H1 (cell line): ENCODE measurements around the gene SENP1.

Experiments
- ASH2L ChIP-seq: fragments of 200-600, 300-600 bp; sonication (generic); IDR thresholded peaks from one replicate; pipeline ENCODE4 v1.7.1; 2017; ENCODE audit warnings: low read length
- GABPA ChIP-seq: IDR thresholded peaks from 2 replicates; pipeline ENCODE4 v1.6.1; 2011; ENCODE audit warnings: mild to moderate bottlenecking, low read length, moderate library complexity, borderline replicate concordance; ENCODE audit not compliant: insufficient read depth
- HDAC6 ChIP-seq: IDR thresholded peaks from one replicate; pipeline ENCODE4 v1.7.1; 2012; ENCODE audit warnings: low read depth, mild to moderate bottlenecking, inconsistent platforms, low read length, moderate library complexity
- KDM1A ChIP-seq: fragments of 200-600, 300-600 bp; sonication (generic); IDR thresholded peaks from 2 replicates; pipeline ENCODE4 v1.7.1; 2016; ENCODE audit warnings: mild to moderate bottlenecking, low read length, borderline replicate concordance
- KDM5A ChIP-seq: fragments of 200-600 bp; IDR thresholded peaks from 2 replicates; pipeline ENCODE4 v1.7.1; 2012; ENCODE audit warnings: mild to moderate bottlenecking, low read length, inconsistent platforms, mixed read lengths
- POLR2A ChIP-seq, 2 experiments: IDR thresholded peaks; 1 replicate in 1 of 2; 2 replicates in 1 of 2; pipeline ENCODE4 v1.6.1; 2011; ENCODE audit warnings: low read depth in 2 of 2, low read length in 2 of 2, mild to moderate bottlenecking in 2 of 2; ENCODE audit errors: control extremely low read depth in 1 of 2
- POLR2AphosphoS5 ChIP-seq: IDR thresholded peaks from 2 replicates; pipeline ENCODE4 v1.6.1; 2011; ENCODE audit warnings: low read depth, low read length
- SP2 ChIP-seq: IDR thresholded peaks from 2 replicates; pipeline ENCODE4 v1.6.1; 2012; ENCODE audit warnings: mild to moderate bottlenecking, low read length, inconsistent platforms
- SRF ChIP-seq: IDR thresholded peaks from 2 replicates; pipeline ENCODE4 v1.6.1; 2011; ENCODE audit warnings: mild to moderate bottlenecking, low read depth, low read length, moderate library complexity
- USF2 ChIP-seq: IDR thresholded peaks from 2 replicates; pipeline ENCODE4 v1.6.1; 2011; ENCODE audit warnings: low read length, improper control_type of control experiment
- YY1 ChIP-seq: IDR thresholded peaks from 2 replicates; pipeline ENCODE4 v1.6.1; 2011; ENCODE audit warnings: low read depth, mild to moderate bottlenecking, low read length
- TF ChIP-seq, protein P1 (sequence below), 3 experiments: IDR thresholded peaks; 1 replicate in 2 of 3; 2 replicates in 1 of 3; pipeline versions ENCODE4 v1.5.1 to v1.6.1; 2011; ENCODE audit warnings: low read length in 3 of 3, mild to moderate bottlenecking in 3 of 3, inconsistent platforms in 2 of 3, low read depth in 1 of 3, moderate library complexity in 1 of 3; ENCODE audit not compliant: insufficient read depth in 1 of 3; ENCODE audit errors: control extremely low read depth in 1 of 3
- TF ChIP-seq, protein P2 (sequence below): IDR thresholded peaks from 2 replicates; pipeline ENCODE4 v1.6.1; 2012; ENCODE audit warnings: inconsistent platforms

GRCh38 chr12:48065041-48065440 is 40.8 kb downstream of the SENP1 start:
- TF ChIP-seq POLR2AphosphoS5 (no peak), USF2 (no peak), ASH2L (no peak), YY1 (no peak), POLR2A (IDR thresholded peaks at IDR 0.05; ENCODE audit: control extremely low read depth in 1 of 2, low read depth in 2 of 2, low read length in 2 of 2) (no peak), SP2 (no peak), KDM5A (no peak), KDM1A (no peak), GABPA (no peak), SRF (no peak), HDAC6 (no peak)
- TF ChIP-seq, protein P1, sequence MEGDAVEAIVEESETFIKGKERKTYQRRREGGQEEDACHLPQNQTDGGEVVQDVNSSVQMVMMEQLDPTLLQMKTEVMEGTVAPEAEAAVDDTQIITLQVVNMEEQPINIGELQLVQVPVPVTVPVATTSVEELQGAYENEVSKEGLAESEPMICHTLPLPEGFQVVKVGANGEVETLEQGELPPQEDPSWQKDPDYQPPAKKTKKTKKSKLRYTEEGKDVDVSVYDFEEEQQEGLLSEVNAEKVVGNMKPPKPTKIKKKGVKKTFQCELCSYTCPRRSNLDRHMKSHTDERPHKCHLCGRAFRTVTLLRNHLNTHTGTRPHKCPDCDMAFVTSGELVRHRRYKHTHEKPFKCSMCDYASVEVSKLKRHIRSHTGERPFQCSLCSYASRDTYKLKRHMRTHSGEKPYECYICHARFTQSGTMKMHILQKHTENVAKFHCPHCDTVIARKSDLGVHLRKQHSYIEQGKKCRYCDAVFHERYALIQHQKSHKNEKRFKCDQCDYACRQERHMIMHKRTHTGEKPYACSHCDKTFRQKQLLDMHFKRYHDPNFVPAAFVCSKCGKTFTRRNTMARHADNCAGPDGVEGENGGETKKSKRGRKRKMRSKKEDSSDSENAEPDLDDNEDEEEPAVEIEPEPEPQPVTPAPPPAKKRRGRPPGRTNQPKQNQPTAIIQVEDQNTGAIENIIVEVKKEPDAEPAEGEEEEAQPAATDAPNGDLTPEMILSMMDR (IDR thresholded peaks at IDR 0.05; ENCODE audit: control extremely low read depth in 1 of 3, insufficient read depth in 1 of 3, low read depth in 1 of 3, low read length in 3 of 3), result no peak
- TF ChIP-seq, protein P2, sequence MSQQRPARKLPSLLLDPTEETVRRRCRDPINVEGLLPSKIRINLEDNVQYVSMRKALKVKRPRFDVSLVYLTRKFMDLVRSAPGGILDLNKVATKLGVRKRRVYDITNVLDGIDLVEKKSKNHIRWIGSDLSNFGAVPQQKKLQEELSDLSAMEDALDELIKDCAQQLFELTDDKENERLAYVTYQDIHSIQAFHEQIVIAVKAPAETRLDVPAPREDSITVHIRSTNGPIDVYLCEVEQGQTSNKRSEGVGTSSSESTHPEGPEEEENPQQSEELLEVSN, result no peak
